T-cell (primary cell): ENCODE measurements around the gene PARVG. TPM values are rescaled to one million over a fixed set of nuclear protein-coding genes. Genes with fewer than 3 reads are reported as not detected.

ENCODE experiments used
- ATAC-seq, 4 experiments: fragments of 200-7000 bp in 3 of 4; fragments of 150-1000 bp in 1 of 4; cut with Tn5 transposase; replicated peaks in 1 of 4; 1 replicate in 3 of 4; 2 replicates in 1 of 4; pipeline ENCODE4 v1.10.0; 2021; ENCODE audit warnings: moderate library complexity in 3 of 4, mild to moderate bottlenecking in 2 of 4, moderate number of reproducible peaks in 1 of 4
- CTCF ChIA-PET, 2 donors: fragments of 300-600 bp; sonication (Branson Sonifier 250); formaldehyde crosslinking; loops; one replicate each; lab custom pipeline; 2022; ENCODE audit warnings: antibody characterized with exemption in 2 of 2; lab: Charles Lee
- POLR2A ChIA-PET, 2 donors: fragments of 300-600 bp; sonication (Branson Sonifier 250); formaldehyde crosslinking; loops; one replicate each; lab custom pipeline; 2022; ENCODE audit warnings: antibody characterized with exemption in 2 of 2; lab: Charles Lee
- DNase-seq, 35 experiments: peaks; one replicate each; pipeline versions ENCODE4 v3.0.0 to v3.0.0-alpha.2; 2013 to 2023
- H3K27ac ChIP-seq: one replicate; pipeline ENCODE4 v1.5.1; 2013; ENCODE audit warnings: low read length
- H3K27me3 ChIP-seq, 2 experiments: replicated peaks in 1 of 2; 1 replicate in 1 of 2; 2 replicates in 1 of 2; pipeline versions ENCODE4 v1.6.1 to v1.7.0; 2013; ENCODE audit warnings: low read length in 1 of 2, mixed read lengths in 1 of 2; ENCODE audit not compliant: control insufficient read depth in 2 of 2, insufficient read depth in 2 of 2; ENCODE audit errors: extremely low read depth in 1 of 2
- H3K36me3 ChIP-seq, 2 donors: 1 replicate in 1 of 2; 2 replicates in 1 of 2; pipeline versions ENCODE4 v1.6.1 to v1.7.0; 2013; ENCODE audit warnings: low read length in 1 of 2; ENCODE audit not compliant: control insufficient read depth in 2 of 2, insufficient read depth in 1 of 2; ENCODE audit errors: extremely low read depth in 1 of 2
- H3K4me1 ChIP-seq, 2 experiments: 1 replicate in 1 of 2; 2 replicates in 1 of 2; pipeline versions ENCODE4 v1.6.1 to v1.7.0; 2013; ENCODE audit warnings: low read length in 2 of 2, mixed read lengths in 1 of 2; ENCODE audit not compliant: insufficient read depth in 2 of 2, control insufficient read depth in 1 of 2; ENCODE audit errors: extremely low read depth in 1 of 2
- H3K4me3 ChIP-seq, 2 donors: 1 replicate in 1 of 2; 2 replicates in 1 of 2; pipeline versions ENCODE4 v1.5.1 to v1.7.0; 2013; ENCODE audit warnings: mild to moderate bottlenecking in 2 of 2, low read length in 1 of 2, moderate library complexity in 1 of 2; ENCODE audit not compliant: control insufficient read depth in 1 of 2; ENCODE audit errors: extremely low read depth in 1 of 2
- H3K9me3 ChIP-seq: 2 replicates; pipeline ENCODE4 v1.7.0; 2013
- H3K27ac Mint-ChIP-seq, 2 donors: one replicate each; pipeline ENCODE4 v1.8.0; 2020 to 2021; ENCODE audit warnings: mild to moderate bottlenecking in 2 of 2, mixed read lengths in 2 of 2
- H3K27me3 Mint-ChIP-seq, 2 donors: one replicate each; pipeline ENCODE4 v1.8.0; 2021 to 2022; ENCODE audit warnings: mixed read lengths in 2 of 2
- H3K36me3 Mint-ChIP-seq: one replicate; pipeline ENCODE4 v1.8.0; 2021; ENCODE audit warnings: mixed read lengths
- H3K4me1 Mint-ChIP-seq, 3 donors: one replicate each; pipeline ENCODE4 v1.8.0; 2020 to 2022; ENCODE audit warnings: mixed read lengths in 3 of 3, mild to moderate bottlenecking in 1 of 3
- H3K4me3 Mint-ChIP-seq, 3 donors: one replicate each; pipeline ENCODE4 v1.8.0; 2020 to 2022; ENCODE audit warnings: mild to moderate bottlenecking in 3 of 3, mixed read lengths in 3 of 3, moderate library complexity in 3 of 3
- H3K9me3 Mint-ChIP-seq, 3 donors: one replicate each; pipeline ENCODE4 v1.8.0; 2020 to 2022; ENCODE audit warnings: mixed read lengths in 3 of 3
- WGBS: methylation state at CpG from one replicate; pipeline ENCODE4 v1.1.5; 2013; ENCODE audit warnings: missing lambda C conversion rate; ENCODE audit not compliant: insufficient coverage; 5-methylcytosine and 5-hydroxymethylcytosine counted together
- total RNA-seq, 35 experiments: library from RNA in 6 of 35; stranded (reverse) in 6 of 35; fragments of 120-200 nt in 1 of 35; gene quantifications; one replicate each; pipeline versions ENCODE4 v1.2.1 to v1.2.4 and lab custom pipeline; 2013 to 2026

PARVG gene
- total RNA-seq, 5 donors from 2014 or later (not counting 1 experiment from before 2014, with no cell fraction given): 153 to 236 (median 197) TPM

DNA sequence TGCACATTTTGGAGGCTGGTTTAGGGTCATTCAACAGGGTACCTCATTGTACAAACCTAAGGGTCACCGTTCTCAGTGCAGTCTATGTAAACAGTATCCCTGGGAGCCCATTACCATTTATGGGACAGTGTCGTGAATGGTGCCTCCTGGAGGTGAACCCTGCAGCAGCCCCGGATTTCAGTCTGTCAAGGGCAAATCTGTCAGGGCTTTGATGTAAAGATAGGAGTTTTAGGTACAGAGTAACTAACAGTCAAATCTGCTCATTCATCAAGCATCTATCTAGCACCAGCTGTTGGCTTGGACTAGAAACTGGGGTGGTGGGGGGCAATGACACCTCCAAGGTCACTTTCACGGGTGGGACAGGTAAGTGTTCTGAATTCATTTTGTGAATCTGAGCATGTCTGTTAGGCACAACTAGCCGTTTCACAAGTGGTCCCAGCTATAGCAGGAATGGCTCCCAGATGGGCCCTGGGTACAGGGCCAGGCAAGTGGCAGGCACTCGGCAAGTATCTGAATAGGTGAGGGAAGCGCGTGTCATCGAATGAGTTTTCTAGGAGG, 63.6 kb downstream of the PARVG start:
- Histone ChIP-seq H3K27me3 (peaks cover 0 to 61% of the 10 kb centered on the region in 2 experiments), H3K27ac (no peak overlapping the region), H3K36me3 (no peaks in the 10 kb centered on the region), H3K4me1 (no peaks in the 10 kb centered on the region), H3K4me3 (no peak overlapping the region), H3K9me3 (no peaks in the 10 kb centered on the region)
- H3K36me3 Mint-ChIP-seq: no peaks in the 10 kb centered on the region
- CTCF ChIA-PET: no interaction called here
- peaks cover 0 to under 1% (median 0%) of the 10 kb centered on the region in 3 donors for H3K9me3 Mint-ChIP-seq
- DNase-seq (no peak), ATAC-seq (no peak)
- WGBS: 87% methylated on average over 3 of the region's 9 CpGs
- peaks cover 22 to 43% of the 10 kb centered on the region in 2 donors for H3K27me3 Mint-ChIP-seq
- no peaks in the 10 kb centered on the region for H3K4me1 Mint-ChIP-seq
- no peak overlapping the region for H3K4me3 Mint-ChIP-seq
- no peak overlapping the region for H3K27ac Mint-ChIP-seq
- POLR2A ChIA-PET: no interaction called here

DNA sequence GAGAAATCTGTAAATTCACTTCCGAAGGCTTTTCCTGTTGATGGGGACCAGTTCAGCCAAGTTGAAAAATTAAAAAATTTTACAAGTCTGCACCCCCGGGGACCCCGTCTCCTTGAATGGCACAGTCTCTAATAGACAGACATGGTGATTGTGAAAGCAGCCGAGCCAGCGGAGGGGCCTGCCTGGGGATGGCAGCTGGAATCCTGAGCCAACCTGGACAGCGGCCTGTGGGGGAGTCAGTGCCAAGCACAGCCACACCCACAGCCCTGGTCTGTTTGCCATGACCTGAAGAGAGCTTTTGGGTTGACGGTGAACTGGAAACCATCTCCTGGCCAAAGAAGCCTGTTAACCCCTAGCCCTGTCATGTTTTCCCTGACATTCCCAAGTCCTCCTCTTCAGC, 64.7 kb downstream of the PARVG start:
- Histone ChIP-seq H3K4me3 (no peak overlapping the region), H3K9me3 (no peaks in the 10 kb centered on the region), H3K4me1 (no peaks in the 10 kb centered on the region), H3K27me3 (peaks cover 0 to 61% of the 10 kb centered on the region in 2 experiments), H3K27ac (no peak overlapping the region), H3K36me3 (no peaks in the 10 kb centered on the region)
- ChIA-PET POLR2A (interaction anchor here in 1 of 2 donors (0.6 kb wide), 1 partner anchor 84 kb away, joined by 3 read pairs; no protein-coding TSS in a partner anchor), CTCF (no interaction called here)
- no peaks in the 10 kb centered on the region for H3K4me1 Mint-ChIP-seq
- DNase-seq (no peak), ATAC-seq (no peak)
- H3K9me3 Mint-ChIP-seq: peaks cover 0 to 11% (median 9%) of the 10 kb centered on the region in 3 donors
- no peak overlapping the region for H3K27ac Mint-ChIP-seq
- WGBS: 92% methylated on average over 6 of the region's 7 CpGs
- H3K27me3 Mint-ChIP-seq: peaks cover 17 to 44% of the 10 kb centered on the region in 2 donors
- H3K36me3 Mint-ChIP-seq: peaks cover 4% of the 10 kb centered on the region
- no peak overlapping the region for H3K4me3 Mint-ChIP-seq

DNA sequence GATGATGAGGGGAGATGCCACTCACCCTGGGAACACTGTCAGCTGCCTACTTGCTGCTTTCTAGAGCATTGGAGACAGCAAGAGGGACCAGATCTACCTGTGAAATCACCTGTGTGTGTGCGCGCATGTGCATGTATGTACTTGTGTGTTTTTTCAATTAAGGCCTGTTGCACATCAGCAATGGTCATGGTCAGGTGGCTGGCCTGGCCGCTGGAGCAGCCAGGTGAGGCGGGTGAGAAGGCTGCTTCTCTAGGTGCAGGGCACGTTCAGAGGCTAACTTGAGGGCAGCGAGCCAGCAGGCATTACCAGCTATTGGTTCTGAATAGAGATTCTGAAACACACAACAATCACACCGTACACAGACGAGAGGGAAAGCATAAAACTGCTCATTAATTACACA, 65.1 kb downstream of the PARVG start:
- H3K9me3 Mint-ChIP-seq: peaks cover 0 to 14% (median 10%) of the 10 kb centered on the region in 3 donors
- ChIA-PET CTCF (no interaction called here), POLR2A (interaction anchor here in 1 of 2 donors (0.6 kb wide), 1 partner anchor 84 kb away, joined by 3 read pairs; no protein-coding TSS in a partner anchor)
- 92% methylated on average over 8 of the region's 8 CpGs for WGBS
- Histone ChIP-seq H3K9me3 (no peaks in the 10 kb centered on the region), H3K36me3 (no peaks in the 10 kb centered on the region), H3K4me1 (no peaks in the 10 kb centered on the region), H3K27ac (no peak overlapping the region), H3K27me3 (peaks cover 0 to 61% of the 10 kb centered on the region in 2 experiments), H3K4me3 (no peak overlapping the region)
- H3K4me3 Mint-ChIP-seq: no peak overlapping the region
- H3K27me3 Mint-ChIP-seq: peaks cover 15 to 45% of the 10 kb centered on the region in 2 donors
- H3K27ac Mint-ChIP-seq: no peak overlapping the region
- ATAC-seq: no peak
- no peaks in the 10 kb centered on the region for H3K4me1 Mint-ChIP-seq
- H3K36me3 Mint-ChIP-seq: peaks cover 4% of the 10 kb centered on the region
- DNase-seq: no peak

DNA sequence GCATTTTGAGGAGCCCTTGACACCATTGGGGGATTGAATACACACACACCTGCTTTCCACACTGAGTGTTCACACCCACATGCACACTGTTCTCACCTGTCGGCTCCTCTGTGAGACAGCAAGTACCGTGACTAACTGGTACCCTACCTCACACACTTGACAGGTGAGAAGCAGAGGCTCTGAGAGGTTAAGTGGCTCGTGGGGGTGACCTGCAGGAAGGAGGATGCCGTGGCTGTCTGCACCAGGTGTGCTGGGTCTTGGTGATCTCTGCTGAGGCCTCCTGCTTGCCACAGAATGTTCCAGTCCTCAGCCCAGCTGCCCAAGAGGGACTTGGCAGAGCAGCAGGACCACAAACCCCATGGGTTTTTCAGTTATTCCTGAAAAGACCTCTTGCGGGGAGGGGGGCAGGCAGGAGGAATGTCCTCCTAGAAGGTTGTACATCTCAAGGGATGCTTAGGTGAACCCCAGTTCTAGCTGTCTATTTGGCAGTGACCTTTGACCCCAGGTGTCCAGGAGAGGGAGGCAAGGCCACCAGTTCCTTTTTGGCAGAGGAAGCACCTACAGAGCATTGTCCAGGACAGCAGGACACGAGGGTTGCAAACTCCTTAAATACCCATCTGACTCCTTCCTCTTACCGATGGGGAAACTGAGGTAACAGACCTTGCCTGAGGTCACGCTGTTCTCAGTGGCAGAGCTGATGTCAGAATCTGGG, 66.0 kb downstream of the PARVG start:
- WGBS: 86% methylated on average over 3 of the region's 8 CpGs
- ChIA-PET POLR2A (no interaction called here), CTCF (no interaction called here)
- Histone ChIP-seq H3K27ac (no peak overlapping the region), H3K27me3 (peaks cover 0 to 60% of the 10 kb centered on the region in 2 experiments), H3K4me1 (no peaks in the 10 kb centered on the region), H3K4me3 (no peak overlapping the region), H3K9me3 (no peaks in the 10 kb centered on the region), H3K36me3 (no peaks in the 10 kb centered on the region)
- ATAC-seq (no peak), DNase-seq (no peak)
- peaks cover 4% of the 10 kb centered on the region for H3K36me3 Mint-ChIP-seq
- H3K4me3 Mint-ChIP-seq: no peak overlapping the region
- no peaks in the 10 kb centered on the region for H3K4me1 Mint-ChIP-seq
- H3K9me3 Mint-ChIP-seq: peaks cover 0 to 14% (median 10%) of the 10 kb centered on the region in 3 donors
- peaks cover 15 to 38% of the 10 kb centered on the region in 2 donors for H3K27me3 Mint-ChIP-seq
- H3K27ac Mint-ChIP-seq: no peak overlapping the region

DNA sequence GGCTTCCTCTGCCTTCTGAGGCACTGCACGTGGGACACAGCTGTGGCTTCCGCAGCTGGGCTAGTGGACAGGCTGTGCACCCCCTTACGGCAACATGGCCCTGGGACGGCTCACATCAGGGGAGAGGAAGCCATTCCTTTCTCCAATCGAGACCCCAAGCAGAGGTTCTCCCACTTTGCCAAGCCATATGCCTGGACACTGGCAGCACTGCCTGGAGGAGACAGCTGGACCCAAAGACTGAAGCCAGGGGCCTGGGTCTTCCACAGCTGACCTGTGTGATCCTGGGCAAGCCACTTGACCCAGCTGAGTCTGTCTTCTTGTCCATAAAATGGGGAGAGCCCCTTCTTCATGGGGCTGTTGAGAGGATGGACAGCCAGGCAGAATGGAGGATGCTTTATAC, 66.6 kb downstream of the PARVG start:
- Histone ChIP-seq H3K27ac (no peak overlapping the region), H3K4me1 (no peaks in the 10 kb centered on the region)
- no peaks in the 10 kb centered on the region for H3K4me1 Mint-ChIP-seq

DNA sequence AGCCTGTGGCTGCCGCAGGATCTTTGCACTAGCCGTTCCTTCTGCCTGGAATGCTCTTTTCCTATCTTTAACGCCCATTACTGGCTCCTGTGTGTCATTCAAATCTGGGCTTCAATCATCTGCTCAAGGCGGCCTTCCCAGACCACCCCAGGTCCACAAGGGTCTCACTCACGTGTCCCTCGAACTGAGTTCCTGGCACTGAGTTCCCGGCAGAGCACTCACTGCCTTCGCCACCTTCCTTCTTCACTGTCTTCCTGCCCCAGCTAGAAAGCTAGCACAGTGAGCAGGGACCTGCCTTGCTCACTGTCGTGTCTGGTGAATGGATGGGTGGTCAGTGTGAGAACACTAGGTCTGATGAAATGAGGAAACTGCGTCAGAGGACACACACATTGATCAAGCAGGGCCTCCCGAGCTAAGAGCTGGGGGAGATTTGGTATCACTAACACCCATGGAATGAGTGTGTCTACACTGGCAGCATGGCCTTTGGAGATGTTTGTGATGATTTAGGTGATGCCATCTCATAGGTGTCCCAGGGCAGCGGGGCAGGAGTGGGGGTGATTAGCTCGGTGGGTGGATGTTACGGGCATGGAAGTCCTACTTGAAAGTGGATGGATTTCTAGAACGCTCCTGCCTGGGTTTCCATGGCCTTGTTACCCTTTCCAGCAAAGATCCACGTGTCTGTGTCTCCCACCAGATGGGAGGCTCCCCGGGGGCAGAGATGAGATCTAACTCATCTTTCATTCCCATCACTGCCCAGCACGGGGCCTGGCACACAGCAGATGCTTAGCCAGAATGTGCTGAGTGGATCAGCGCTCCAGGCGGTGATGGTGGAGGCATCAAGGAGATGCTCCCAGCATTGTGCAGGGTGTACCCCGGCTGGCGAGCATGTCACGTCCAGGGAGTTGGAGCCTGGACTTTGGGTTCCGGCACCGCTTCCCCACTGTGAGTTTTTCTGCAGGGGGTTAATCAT, 67.5 kb downstream of the PARVG start:
- Mint-ChIP-seq H3K9me3 (peaks cover 0 to 14% (median 10%) of the 10 kb centered on the region in 3 donors), H3K27ac (no peak overlapping the region), H3K4me3 (no peak overlapping the region), H3K4me1 (no peaks in the 10 kb centered on the region), H3K27me3 (peaks cover 15 to 29% of the 10 kb centered on the region in 2 donors), H3K36me3 (peaks cover 4% of the 10 kb centered on the region)
- CTCF ChIA-PET: no interaction called here
- Histone ChIP-seq H3K9me3 (no peaks in the 10 kb centered on the region), H3K36me3 (no peaks in the 10 kb centered on the region), H3K4me3 (no peak overlapping the region), H3K27ac (no peak overlapping the region), H3K27me3 (peaks cover 0 to 53% of the 10 kb centered on the region in 2 experiments), H3K4me1 (no peaks in the 10 kb centered on the region)
- WGBS: 90% methylated on average over 20 of the region's 25 CpGs
- no peak for DNase-seq
- no peak for ATAC-seq
- POLR2A ChIA-PET: no interaction called here

More for the DNA sequence above, 66.6 kb downstream of the PARVG start:
- Histone ChIP-seq H3K9me3 (no peaks in the 10 kb centered on the region), H3K4me3 (no peak overlapping the region), H3K27me3 (peaks cover 0 to 58% of the 10 kb centered on the region in 2 experiments), H3K36me3 (no peaks in the 10 kb centered on the region)
- peaks cover 15 to 32% of the 10 kb centered on the region in 2 donors for H3K27me3 Mint-ChIP-seq
- H3K9me3 Mint-ChIP-seq: peaks cover 0 to 14% (median 10%) of the 10 kb centered on the region in 3 donors
- DNase-seq (no peak), ATAC-seq (no peak)
- peaks cover 4% of the 10 kb centered on the region for H3K36me3 Mint-ChIP-seq
- H3K27ac Mint-ChIP-seq: no peak overlapping the region
- 76% methylated on average over 5 of the region's 5 CpGs for WGBS
- POLR2A ChIA-PET: no interaction called here
- no peak overlapping the region for H3K4me3 Mint-ChIP-seq
- CTCF ChIA-PET: no interaction called here
